GM18909 (cell line): ENCODE results near the gene NUTM1.
"Not testable (repeated sequence)": the region's sequence is repeated elsewhere in the genome, so short reads cannot be mapped to it uniquely, and the experiment has no call there.

ENCODE experiments used
- ATAC-seq: cut with Tn5 transposase; IDR thresholded peaks from one replicate; pipeline ENCODE4 v1.9.1; 2021; ENCODE audit warnings: mild to moderate bottlenecking; ENCODE audit not compliant: unreplicated experiment, poor library complexity

NUTM1 gene

DNA sequence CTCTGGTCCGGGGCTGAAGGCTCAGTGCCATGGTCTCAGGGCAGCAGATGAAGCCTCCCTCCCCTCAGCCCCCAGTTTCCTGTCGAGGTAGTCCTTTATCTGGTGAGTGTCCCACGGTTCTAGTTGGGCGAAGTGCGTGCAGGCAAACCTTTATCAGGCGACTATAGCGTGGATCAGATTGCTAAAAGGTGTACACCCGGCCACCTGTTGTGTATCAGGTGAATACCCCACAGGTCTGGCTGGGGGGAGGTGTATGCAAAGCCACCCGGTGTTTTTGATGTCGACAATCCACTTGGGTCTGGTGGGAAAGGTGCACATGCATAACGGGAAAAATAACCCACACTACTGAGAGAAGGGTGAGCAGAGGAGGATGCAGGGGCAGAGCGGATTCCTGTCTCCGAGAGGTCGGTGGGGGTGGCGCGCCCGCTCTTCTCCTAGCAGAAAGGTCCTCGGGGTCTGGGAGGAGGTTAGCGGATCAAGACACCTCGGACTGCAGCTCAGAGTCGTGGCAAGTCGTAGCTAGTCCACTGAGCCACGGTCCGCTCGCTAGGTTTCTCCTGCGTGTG is 6.0 kb upstream of the NUTM1 start:
- ATAC-seq = peak; percentile 13

DNA sequence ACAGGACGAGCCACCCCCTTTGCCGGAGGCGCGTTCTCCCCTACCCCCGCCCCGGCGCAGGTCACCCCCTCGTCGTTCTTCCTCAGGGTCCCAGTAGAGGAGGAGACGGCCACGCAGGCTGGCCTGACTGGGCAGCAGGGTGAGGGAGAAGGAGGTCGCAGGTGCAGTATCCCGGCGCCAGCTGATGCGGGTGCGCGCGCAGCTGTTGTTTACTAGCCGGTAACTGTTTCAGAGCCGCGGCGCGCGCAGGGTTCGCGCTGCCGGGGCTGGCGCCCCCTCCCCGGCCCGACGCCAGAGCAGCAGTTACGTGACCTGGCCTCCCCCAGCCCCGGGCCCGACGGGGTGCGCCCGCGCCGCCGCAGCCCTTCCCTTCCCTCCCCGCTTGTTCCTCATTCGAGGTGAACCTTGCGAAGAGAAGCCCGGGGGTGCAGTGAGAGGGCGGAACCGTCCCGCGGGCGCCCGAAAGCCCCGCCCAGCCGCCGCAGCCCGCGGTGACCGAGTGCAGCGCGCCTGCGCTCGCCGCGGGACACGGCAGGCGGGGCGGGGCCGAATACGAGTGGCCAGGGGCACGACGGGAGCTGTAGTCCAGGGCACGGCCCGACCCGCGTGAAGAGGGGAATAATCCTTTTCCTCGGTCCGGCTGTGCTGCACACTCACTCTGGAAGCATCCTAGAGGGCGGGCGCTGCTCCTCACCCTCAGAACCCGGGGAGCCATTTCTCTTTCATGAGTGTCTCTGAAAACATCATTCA is 5.4 kb upstream of the NUTM1 start, which contains the start of gene SLC12A6:
Gene SLC12A6, minus strand, starts transcription at position 225 of the 750 bp plus-strand sequence. CDS start 1,101 bp downstream, outside the sequence.
- ATAC-seq = peak; percentile 79

DNA sequence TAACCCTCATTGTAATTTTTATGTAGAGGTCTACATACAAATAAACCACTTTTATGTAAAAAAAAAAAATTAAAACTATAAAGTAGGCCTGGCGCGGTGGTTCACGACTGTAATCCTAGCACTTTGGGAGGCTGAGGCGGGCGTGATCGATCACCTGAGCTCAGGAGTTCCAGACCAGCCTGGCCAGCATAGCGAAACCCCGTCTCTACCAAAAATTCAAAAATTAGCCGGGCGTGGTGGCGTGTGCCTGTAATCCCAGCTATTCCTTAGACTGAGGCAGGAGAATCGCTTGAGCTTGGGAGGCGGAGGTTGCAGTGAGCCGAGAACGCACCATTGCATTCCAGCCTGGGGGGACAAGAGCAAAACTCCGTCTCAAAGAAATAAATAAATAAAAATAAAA is 4.8 kb upstream of the NUTM1 start:
- ATAC-seq = no peak

DNA sequence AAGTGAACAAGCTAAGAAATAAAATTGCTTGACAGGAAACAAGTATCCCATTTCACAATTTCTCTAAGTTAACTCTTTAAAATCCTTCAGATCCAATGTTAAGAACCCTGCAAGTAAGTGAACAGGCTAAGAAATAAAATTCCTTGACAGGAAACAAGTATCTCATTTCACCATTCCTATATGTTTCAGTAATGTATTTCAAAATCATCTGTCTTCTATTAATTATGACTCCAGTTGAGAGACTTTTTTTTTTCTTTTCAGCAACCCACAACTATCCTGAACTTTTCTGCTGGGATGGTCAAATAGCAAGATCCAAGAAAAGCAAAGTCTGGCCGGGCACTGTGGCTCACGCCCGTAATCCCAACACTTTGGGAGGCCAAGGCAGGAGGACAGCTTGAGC is 3.2 kb upstream of the NUTM1 start:
- ATAC-seq = no peak

DNA sequence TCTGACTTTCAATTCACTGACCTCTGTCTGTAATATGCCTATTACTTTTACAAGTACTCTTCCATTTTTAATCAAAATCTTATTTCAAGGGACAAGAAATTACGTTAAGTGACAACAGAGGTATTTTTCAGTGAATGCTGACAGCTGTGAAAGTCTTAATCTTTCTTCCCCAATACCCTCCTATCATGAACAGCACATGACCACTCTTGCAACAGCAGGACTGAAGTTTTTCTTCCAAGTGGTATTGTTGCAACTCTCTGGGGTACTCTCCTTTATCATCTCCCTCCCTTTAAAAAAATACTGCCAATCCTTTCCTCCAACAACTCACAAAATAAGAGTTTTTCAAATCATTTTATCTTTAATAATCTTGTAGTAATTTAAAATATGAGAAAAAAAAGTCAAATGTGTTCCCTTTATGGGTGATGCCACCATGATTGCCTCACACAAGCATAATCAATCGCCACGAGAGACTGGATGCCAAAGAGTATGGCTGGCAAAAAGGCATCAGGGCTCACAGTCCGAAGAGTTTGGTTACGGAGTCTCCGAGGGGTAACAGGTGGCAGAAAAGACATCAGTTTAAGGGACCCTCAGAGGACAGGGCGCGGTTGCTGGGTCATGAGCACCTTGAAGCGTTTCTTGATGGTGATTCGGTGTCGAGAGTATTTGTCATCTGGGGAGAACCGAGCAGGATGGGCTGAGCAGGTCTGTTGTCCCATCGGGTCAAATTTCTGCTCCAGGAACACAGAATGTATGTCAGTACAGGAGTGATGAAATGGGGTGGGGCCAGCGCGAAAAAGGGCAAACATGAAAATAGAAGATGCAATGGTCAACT is 1.5 kb upstream of the NUTM1 start:
- no peak for ATAC-seq

DNA sequence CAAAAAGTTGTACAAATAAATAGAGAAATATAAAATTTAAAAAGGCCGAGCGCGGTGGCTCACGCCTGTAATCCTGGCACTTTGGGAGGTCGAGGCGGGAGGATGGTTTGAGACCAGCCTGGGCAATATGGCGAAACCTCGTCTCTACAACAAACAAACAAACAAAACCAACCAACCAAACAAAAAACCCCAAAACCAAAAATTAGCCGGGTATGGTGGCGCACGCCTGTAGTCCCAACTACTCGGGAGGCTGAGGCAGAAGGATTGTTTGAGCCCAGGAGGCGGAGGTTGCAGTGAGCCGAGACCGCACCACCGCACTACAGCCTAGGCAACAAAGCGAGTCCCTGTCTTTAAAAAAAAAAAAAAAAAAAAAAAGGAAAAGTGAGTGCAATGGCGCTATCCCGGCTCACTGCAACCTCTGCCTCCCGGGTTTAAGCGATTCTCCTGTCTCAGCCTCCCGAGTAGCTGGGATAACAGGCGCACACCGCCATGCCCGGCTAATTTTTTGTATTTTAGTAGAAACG is 840 bp upstream of the NUTM1 start:
- not testable (repeated sequence) for ATAC-seq

DNA sequence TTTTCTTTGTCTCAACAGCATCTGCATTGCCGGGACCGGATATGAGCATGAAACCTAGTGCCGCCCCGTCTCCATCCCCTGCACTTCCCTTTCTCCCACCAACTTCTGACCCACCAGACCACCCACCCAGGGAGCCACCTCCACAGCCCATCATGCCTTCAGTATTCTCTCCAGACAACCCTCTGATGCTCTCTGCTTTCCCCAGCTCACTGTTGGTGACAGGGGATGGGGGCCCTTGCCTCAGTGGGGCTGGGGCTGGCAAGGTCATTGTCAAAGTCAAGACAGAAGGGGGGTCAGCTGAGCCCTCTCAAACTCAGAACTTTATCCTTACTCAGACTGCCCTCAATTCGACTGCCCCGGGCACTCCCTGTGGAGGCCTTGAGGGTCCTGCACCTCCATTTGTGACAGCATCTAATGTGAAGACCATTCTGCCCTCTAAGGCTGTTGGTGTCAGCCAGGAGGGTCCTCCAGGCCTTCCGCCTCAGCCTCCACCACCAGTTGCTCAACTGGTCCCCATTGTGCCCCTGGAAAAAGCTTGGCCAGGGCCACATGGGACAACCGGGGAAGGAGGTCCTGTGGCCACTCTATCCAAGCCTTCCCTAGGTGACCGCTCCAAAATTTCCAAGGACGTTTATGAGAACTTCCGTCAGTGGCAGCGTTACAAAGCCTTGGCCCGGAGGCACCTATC is 5.0 kb downstream of the NUTM1 start:
- ATAC-seq = no peak

DNA sequence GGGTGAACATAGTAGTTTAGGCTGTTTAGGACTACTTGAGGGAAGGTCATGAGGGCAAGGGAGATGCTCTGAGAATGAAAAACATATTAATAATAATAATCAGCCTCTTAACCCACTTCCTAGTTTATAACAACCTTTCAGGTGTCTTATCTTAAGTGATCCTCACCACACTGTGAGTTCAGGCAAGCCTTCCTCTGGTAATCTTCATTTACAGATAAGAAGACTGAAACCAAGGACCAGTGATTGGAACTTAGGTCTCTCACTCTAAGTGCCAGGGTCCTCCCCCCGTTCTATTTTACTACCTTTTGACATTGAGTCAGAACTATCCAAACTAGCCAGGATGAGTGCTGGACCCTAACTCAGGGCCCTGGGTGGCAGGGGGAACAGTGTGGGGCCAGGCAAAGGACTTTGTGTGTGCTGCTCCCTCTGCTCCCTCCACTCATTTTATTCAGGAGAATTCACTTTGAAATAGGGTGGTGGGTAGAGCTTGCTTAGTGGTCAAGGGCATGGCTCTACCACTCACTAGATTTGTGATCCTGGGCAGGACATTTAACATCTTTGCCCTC is 5.7 kb downstream of the NUTM1 start:
- no peak for ATAC-seq

DNA sequence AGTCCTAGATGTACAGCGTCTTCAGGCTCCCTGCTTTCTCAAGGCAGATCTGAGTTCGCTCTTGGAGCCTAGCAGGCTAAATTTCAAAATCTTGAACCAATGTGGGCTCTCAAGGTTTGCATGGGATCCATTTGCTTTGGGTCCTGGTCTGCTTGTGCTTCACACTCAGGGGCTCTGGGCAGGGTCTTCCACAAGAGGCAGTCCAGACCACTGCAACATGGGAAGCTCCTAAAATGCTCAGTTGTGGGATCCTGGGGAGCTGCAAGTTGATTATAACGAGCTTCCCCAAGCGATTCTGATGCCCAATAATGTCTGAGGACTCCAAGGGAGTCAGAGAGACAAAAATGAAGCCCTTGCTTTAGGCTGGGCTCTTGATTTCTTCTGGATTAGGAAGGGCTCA is 6.7 kb downstream of the NUTM1 start:
- ATAC-seq = no peak

DNA sequence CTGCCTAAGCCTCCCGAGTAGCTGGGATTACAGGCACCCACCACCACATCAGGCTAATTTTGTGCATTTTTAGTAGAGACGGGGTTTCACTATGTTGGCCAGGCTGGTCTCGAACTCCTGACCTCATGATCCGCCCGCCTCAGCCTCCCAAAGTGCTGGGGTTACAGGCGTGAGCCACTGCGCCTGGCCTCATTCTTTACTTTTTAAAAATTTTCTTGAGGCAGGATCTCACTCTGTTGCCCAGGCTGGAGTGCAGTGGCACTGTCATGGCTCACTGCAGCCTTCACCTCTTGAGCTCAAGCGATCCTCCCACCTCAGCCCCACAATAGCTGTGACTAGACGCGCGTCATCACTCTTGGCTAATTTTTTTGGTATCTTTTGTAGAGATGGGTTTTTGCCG is 9.9 kb downstream of the NUTM1 start:
- not testable (repeated sequence) for ATAC-seq

DNA sequence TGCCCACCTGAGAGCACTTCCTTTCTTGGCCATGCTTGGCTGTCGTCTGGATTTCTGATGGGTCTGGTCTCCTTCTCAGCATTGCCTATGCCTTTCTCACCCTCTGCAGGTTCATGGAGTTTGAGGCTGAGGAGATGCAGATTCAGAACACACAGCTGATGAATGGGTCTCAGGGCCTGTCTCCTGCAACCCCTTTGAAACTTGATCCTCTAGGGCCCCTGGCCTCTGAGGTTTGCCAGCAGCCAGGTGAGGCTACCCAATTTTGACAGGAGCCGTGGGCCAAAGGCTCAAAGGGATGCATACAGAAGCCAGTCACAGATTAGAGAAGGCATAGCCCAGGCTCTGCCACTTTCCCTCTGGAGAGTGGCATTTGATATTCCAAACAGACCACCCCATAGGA is 10.5 kb downstream of the NUTM1 start:
- ATAC-seq = no peak

DNA sequence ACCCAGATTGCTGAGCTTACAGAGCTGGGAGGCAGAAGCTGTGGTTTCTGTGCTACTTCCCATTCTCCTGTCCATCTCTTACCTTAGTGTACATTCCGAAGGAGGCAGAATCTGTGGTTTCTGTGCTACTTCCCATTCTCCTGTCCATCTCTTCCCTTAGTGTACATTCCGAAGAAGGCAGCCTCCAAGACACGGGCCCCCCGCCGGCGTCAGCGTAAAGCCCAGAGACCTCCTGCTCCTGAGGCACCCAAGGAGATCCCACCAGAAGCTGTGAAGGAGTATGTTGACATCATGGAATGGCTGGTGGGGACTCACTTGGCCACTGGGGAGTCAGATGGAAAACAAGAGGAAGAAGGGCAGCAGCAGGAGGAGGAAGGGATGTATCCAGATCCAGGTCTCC is 11.2 kb downstream of the NUTM1 start:
- ATAC-seq = no peak

DNA sequence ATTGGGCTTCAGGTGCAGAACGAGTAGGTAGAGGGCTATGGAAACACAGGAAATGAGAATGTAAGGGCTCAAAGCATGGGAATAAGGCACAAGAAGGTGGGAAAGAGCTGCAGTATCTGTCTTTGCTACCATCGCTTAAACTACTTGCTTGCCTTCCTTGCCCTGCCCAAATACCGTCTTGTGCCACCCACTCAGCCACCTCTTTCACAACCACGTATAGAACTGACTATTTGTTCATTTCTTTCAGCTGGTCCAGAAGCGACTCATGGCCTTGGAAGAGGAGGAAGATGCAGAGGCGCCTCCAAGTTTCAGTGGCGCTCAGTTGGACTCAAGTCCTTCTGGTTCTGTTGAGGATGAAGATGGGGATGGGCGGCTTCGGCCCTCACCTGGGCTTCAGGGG is 12.1 kb downstream of the NUTM1 start:
- ATAC-seq = no peak

DNA sequence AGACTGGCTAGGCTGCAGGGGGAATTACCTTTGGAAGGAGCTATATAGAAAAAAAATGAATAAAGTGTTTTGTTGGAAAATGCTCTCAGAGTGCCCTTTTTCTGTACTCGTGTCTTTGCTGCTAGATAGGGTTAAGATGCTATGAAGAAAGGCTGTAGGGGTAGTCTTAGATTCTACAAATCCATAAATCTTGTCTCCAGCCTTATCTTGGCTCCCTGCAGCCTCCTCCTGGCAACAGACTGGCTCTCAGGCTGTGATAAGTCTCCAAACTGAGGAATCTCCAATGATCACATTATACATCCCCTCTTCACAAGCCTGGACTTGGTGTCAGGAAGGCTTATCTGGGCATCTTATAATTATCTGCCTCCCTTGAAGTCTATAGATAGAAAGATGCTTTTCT is 14.5 kb downstream of the NUTM1 start:
- ATAC-seq = no peak

DNA sequence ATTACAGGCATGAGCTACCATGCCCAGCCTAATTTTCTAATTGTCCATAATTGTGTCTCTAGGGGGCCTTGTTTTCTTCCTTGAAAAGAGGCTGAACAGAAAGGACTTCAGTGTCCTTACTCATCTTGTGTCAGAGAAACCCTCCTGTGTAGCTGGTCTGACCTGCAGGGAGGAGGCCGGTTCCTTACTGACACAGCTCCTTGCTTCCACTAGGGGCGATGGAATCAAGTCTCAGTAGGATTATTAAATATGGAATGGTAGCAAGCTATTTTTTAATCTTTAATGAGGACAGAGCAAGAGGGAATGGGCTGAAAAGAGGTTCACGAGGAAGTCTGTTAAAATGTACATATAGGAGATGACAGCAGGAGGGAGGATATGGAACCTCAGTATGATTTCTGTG is 15.3 kb downstream of the NUTM1 start:
- no peak for ATAC-seq

DNA sequence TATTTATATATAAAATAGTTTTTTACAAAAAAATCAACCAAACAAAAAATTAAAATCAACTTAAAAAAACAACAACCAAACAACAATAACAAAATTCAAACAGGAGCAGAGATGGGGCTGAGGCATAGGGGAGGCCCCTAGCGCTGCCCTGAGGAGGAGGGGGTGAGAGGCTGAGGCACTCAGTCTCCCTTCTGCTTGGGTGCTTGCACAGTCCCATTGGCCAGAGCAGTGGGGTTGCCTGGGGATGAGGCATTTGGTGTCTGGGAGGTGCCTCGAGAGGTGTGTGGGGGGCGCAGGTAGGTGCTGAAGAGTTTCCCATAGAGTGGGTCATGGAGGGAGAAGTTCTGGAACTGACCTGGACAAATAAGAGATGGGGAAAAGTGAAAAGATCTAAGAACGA is 15.8 kb downstream of the NUTM1 start:
- no peak for ATAC-seq

DNA sequence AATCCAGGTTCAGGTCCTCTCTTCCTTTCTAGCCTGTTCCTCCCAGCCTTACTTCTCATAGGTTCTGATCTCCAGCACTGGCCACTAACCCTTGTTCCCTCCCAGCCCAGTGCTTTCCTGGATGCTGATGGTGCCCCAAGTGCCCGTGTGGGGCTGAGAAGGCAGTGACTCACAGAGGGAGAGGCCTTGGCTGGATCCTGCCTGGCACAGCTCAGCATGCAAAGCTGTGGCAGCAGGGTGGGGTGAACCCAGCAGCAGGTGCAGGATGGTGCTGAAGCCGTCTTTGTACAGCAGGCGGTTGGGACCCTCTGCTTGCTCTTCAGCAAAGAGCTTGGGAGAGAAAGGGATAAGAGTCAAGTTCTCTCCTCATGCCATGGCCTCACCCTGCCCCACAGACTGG is 16.3 kb downstream of the NUTM1 start:
- no peak for ATAC-seq

DNA sequence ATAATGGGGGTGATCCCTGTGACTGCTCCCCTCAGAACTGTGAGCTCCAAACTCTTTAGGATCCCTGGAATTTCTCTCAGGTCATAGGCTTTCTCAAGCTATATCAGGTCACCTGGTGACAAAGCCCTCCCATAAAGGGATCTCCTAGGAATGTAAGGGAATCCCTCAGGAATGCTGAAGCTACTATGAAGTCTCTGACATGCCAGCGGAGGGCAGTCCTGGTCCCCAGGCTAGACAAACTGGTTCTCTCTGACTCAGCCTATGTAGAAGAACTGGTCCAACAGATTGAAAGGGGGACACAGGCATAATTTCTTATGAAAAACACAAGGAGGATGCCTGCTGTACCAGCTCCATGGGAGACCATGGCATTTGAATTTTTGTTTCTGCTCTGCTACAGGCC is 17.2 kb downstream of the NUTM1 start:
- no peak for ATAC-seq

DNA sequence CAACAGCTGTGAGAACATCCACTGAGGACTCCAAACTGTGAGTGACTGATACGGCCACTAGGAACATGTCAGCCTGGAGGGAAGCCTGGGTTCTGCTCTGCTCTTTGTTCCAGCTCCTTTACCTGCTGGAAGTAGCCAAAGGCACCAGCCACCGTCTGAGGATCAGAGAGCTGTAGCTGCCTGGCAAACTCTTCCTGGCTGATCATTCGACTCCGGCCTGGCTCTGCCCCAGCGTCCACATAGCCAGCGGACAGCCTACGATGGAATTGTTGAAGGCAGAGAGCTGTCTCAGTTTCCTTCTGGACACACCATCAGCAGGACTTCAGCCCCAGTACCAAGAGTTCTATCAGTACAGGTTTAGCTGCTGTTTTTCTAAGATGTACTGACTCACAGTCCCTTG is 18.2 kb downstream of the NUTM1 start:
- no peak for ATAC-seq

DNA sequence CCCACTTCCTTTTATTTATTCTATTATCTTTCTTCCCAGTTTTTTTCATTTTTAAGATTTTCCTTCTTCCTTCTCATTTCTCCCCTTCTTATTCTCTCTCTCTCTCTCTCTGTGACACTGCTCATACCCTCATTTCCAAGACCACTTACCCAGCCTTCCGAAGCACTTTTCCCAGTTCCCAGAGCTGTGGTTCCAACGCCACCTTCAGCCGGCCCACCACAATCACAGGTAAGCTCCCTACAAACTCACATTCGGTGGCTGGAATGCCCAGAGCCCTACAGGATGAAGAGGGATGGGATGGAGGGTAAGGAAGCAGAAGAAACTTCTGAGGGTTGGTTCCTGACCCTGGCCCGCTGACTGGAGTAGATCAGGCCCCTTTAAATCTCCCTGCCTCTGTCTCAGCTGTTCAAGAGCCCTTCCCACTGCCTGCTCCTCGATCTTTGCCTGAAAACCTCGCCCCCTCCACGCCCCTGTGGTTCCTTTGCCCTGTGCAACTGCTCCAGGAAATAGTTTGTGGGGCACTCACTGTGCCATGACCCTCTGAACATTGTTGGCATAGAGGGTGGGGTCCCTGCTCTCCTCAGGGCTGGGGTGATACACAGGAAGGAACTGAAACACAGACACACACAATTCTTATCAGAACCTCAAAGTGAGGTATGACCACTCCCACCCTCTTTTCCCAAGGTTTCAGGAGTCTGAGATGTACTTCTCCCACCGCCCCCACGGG is 19.1 kb downstream of the NUTM1 start:
- ATAC-seq = no peak
